ENCODE data around the gene INAFM2.

INAFM2 gene

DNA sequence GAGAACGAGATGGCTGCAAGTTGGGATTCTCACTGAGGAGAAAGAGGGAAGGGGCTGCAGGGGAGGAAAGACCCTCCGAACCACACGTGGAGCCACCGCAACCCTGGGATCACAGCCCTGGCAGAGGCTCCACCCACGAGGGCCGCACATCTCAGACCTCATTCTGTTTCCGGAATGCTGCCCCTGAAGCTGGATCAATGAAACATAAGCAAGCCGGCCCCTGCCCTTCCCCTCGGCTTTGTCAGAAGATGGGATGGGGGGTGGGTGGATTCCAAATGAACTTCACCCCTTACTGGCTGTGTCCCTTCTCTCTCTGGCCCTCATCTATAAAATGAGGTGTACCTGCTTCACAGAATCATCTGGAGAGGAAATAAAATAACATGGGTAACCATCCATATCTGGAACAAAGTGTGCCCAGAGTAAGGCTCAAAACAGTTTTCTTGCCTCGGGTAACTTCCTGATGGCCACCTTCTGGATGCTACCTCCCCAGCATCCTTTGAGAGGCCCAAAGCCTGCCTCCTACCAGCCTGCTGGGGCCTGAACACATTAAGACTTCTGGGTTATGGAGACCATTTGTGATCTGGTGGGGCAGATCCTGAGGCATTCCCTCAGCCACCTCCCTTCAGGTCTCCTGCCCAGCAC is 21.9 kb downstream of the INAFM2 start:
- DNase-seq = no peak

DNA sequence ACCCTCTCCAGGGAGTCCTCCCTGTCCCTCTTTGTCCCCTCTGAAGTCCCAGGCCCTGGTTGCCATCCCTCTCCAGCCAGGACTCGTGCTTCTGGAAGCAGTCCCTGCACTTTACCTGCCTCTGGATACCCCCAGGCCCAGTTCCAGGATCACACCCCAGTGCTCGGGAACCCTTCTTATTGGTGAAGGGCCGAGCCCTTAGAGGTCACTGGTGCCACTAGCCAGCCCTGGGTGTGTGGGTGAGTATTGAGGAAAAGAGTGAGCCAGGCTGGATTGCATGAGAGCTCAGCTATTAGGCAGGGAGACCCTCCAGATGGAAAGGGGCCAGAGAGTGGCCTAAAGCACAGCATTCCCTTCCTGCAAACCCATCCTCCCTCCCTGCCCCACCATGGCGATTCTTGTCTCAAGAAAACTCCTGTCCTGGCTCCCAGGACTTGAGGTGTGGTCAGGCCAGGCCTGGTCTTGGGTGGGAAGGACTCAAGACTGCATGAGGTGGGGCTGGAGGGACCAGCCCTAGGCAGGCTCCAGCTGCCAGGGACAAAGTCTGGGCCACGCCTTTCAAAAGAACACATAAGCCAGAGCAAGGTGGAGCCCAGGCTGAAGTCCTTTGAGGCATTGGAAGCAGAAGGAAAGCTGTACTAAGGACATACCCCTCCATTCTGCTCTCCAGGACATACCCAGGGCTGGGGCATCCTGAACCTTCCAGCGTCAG is 22.5 kb downstream of the INAFM2 start:
- no peak for DNase-seq

DNA sequence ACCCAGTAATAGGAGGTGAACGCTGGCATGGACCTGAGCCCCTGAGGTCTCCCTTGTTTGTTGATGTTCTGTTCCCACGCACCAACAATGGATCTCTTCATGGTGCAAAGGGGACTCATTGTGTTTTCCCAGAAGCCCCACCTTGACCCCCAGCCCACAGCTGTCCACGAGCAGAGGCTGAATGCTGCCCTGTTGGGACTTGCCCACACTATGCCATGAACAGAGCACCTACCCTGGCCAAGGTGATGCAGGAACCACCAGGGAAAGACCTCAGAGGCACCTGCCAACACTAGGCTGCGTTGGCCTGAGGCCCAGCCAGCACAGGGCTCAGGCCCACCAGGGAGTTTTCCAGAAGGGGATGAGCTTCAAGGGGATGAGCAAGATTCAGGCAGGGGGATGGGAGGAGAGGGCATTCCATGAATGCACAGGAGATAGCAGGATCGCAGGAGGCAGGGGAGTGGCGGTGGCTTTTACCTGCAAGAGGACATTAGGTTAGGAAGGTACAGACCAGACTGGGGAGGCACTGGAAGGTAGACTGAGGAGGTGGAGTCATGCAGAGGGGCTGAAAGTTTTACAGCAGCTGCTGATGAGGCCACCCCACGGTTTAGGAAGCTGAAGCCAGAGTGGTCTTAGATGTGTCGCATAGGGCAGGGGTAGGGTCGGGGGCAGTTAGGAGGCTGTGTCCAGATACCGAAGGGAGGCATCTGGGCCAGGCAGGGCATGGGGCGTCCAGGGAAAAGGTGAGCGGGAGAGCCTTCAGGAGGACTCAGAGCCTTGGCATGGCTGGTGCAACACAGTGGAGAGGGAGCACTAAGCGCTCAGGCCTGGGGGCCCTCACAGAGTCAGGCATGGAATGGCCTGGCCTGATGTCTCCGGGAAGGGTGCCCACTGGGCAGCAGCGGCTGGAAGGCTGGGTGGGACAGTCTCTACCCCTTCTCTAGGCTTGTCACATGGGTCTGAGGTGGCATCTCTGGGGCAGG is 23.4 kb downstream of the INAFM2 start:
- DNase-seq = no peak

DNA sequence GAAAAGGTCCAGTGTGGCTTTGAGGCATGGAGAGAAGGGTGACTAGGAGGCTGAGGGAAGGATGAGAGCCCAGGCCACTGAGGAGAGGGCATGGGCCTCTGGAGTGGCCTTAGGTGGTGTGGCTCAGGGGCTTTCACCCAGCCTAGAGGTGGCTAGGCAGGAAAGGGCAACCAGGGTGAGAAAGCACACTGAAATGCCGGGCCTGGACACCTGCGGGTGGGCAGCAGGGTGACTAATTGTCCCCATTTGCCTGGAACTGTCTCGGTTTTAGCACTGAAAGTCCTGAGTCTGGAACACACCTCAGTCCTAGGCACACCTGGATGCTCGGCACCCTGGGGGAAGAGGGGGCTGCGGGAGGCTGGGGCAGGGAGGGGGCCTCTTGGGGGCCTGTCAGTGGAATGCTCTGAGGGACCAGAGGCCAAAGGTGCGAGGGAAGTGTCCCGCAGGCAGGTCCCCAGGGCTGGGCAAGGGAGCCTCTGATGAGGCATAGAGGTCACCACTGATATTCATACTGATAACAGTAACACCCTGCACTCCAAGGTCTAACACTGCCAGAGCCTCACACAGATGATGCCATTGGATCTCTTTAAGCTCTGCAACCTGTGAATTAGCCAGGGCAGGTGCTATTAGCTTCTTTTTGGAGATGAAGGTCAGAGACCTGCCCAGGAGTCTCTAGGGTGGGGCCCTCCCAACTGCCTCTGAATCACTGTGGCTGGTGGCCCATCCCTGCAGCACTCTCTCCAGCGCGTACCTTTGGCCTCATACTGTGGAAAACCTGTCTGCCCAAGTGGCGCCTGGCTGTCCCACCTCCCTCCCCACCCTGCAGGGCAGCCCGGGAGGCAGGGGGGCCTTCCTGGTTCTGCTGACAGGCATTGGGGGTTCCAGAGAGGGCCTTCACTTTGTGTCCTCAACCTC is 24.3 kb downstream of the INAFM2 start:
- DNase-seq = no peak

DNA sequence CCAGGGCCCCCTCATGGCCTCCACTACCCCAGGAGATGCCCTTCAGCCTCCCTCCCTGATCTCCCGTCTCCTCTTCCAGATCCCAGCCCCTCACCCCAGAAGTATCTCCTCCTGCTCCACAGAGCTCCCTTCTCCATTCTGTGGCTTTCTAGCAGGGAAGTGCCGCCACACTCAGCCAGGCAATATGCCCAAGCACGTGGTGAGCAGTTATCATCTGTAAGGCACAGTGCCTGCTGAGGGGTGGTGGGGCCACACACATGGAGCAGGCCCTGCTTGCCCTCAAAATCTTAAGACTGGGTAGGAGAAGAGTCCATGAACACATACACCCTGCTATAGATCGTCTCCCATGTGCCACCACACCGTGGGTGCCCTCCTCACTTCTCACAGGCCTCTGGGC is 25.0 kb downstream of the INAFM2 start:
- no peak for DNase-seq

DNA sequence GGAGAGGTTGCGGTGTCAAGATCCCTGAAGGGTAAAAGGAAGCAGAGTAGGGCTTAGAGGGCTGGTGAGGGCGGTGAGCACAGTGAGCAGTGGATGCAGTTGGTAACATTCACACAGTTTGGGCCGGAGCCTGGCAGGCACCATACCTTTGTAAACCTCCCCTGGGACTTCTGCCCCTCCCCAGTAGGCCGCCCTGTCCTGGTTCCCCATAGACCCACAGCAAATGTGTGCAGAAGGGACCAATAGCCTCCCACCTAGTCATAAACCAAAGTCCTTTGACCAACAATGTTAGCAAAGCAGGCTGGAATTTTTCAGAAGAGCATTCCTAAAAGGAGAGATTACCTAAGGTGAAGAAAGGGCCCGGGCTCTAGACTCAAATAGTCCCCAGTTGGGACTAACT is 25.7 kb downstream of the INAFM2 start:
- DNase-seq = no peak

DNA sequence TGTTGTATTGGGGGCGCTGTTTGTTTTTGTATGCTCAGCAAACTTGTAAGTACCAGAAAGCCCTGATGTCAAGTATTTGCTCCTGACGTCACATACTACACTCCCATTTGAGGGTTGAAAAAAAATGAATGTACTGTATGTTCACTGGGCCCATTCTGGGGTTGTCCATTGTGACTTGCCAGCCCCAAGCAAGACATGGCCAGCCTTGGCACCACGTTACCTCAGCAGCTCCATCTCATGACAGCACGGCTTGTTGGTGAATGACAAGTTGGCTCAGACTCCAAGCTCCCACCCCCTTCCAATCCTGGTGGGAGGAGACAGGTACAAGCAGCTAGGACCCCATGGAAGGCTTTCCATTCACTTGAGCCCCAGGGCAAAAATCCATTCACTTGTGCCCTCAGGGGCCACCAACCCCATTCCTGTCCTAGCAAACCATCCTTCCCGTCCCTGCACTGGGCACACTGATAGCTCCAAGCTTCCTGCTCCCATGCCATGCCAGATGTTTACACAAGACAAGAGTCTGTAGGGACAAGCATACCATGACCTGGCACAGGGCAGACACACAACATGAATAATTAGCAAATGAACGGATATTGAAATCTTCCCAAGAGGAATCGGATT is 28.9 kb downstream of the INAFM2 start:
- DNase-seq = no peak

DNA sequence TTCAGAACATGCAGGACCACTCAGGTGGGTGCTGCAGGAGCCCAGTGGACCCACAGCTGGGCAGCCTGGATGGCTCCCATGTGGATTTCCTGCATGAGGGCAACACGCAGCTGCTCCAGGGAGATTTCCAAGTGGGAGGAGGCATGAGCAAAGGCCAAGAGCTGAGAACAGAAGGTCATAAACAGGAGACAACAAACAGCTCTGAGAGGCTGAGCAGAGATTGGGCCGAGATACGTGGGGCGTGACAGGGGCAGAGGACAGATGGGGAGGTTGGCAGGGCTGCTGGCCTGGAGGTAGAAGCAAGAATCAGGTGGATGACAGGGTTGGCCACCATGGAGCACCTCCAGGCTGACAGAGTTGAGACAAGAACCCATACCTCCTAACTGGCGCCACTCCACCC is 30.2 kb downstream of the INAFM2 start:
- DNase-seq = peak; percentile 61

DNA sequence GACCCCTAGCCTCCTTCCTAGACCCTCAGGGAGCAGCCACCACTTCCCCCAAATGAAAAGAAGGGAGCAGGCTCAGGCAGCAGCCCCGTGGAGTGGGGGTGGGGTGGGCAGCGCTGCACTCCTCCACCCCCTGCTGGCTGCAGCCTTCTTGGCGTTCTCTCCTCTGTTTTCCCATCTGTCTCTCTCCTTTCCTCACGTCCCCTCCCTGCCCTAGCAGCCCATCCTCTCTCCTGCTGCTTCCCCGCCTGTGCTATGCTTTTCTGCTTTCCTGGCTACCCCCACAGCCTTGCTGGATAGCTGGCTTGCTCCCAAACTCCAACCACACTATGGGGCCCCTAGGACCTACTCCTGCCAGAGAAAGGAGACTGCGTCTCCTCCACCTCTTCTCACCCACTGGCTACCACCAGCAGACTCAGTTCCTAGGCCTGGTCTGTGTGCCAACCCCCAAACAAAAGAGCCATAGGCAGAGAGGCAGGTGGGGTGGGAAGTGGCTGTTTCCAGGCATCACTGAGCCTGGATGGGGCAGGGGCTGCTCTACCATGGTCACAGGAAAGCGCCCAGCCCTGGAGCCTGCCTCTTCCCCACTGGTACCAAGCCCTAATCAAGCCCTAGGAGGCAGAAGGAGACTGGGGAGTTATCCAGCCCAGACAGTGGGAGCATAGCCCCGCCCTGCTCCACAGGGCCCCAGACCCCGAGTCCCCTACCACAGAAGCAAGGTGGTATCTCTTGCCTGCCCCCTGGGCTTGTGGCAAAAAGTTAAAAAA is 31.1 kb downstream of the INAFM2 start:
- DNase-seq = peak; percentile 93

DNA sequence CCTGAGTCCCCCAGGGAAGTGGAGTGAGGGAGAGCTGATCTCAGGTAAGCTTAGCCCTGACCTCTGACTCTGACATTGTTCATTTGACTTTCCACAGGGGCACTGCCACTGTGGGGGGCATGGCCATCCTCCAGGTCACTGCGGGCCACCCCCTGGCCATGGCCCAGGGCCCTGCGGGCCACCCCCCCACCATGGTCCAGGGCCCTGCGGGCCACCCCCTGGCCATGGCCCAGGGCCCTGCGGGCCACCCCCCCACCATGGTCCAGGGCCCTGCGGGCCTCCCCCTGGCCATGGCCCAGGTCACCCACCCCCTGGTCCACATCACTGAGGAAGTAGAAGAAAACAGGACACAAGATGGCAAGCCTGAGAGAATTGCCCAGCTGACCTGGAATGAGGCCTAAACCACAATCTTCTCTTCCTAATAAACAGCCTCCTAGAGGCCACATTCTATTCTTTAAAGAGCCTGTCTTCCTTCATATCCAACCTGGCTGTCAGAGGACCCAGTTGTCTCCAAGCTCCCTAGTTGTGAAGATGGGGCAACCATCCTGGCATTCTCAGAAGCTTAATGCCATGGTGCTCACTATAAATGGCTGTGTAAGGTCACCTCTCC is 32.6 kb downstream of the INAFM2 start:
- DNase-seq = no peak

DNA sequence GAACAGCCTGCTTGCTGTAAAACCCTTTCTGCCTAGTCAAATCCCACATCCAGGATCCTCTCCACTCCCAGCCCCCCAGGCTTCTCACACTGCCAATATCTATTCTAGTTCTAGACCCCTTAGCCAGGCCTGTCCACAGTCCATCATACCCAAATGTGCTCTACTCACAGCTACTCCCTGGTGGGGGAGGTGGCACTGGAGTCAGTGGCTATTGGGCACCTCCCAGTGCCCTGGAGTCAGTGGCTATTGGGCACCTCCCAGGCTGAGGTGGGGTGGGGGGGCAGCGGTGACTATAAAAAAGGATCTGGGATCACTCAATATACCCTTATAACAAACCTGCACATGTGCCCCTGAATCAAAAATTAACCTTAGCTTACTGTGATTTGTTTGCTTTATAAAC is 33.8 kb downstream of the INAFM2 start:
- DNase-seq = no peak

DNA sequence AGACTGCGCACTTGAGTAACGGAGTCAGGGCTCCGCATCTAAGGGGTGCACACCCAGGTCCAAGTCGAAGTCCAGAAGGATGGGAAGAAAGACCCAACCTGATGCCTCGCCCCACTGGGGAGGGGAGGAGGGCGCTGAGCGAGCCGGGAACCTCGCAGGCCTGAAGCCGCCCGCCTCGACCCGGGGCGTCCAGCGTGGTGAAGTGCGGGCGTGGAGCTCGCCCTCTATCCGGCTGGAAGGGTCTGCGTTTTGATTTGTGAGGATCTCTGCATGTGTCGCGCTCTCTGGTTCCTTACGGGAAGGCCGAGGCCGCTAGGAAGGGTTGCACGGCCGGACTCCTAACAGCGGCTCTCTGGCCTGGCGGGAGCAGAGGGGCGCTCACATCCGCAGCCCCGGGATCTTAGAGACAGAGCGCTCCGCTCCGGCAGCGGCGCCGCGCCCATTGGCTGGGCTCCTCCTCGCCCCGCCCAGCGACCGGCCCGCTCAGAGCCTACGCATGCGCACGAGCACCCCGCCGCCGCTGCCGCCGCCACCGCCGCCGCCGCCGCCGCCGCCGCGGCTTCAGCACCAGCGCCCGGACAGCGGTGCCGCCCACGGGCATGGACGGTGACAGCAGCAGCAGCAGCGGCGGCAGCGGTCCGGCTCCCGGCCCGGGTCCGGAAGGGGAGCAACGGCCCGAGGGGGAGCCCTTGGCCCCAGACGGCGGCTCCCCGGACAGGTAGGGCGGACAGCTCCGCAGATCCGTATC is 34.4 kb downstream of the INAFM2 start, which contains the start of gene DISP2:
TSS of gene DISP2 (plus strand) at position 497 of the 748 bp plus-strand sequence. CDS start at position 600, 103 bp downstream.
- DNase-seq = peak; percentile 36

DNA sequence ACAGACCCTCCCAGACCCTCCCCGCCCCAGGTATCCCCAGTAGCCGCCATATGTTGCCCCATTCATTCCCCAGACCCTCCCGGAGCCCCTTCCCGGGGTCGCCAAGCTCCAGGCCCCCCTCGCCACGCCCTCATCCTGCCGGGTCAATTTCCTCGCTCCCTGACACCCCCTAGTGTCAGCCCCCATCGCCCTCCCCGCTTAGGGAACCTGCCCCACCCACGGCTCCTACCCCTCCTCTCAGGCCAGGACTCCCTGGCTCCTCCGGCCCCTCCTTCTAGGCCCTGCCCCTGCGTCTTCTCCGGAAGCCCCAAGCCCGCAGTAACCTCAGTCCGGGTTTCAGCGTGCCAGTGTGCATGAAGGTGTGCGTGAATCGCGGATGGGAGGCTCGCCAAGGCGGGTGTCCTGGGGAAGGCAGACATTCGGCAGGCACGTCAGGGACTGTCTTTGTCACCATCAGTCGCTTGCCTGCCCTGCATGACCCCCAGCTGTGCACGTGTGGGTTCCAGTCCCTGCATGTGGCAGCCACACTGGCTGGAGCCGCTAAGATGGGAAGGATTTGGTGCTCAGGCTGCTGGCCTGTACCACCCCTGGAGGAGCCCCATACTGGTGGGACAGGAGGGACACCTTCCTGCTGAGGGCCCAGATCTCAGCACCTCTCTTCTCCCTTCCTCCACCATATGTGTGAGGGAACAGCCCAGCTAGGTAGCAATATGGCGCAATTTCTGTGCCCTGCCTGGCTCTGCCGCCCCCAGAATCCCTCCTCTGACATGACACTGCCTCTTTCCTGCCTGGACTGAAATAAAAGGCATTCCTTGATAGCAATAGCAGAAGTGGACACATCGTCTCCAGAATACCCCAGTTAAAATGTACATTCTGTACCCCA is 35.2 kb downstream of the INAFM2 start:
- no peak for DNase-seq

DNA sequence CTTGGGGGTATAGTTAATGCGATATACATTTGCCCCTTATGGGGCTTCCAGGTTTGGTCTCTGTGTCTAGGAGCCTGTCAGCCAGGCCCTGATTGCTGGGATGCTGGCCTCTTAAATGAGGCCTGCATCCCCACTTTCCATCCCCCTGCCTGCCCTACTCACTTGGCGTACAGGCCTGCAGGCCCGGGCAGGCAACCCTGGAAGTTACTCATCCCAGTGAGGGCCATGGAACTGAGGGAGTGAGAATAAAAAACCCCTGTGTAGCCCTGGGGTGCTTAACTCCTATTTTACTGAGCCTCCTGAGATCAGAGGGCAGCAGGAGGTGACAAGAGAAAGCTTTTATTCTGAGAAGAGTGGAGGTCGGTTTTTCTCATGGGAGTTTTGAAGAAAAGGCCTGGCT is 36.5 kb downstream of the INAFM2 start:
- DNase-seq = no peak

DNA sequence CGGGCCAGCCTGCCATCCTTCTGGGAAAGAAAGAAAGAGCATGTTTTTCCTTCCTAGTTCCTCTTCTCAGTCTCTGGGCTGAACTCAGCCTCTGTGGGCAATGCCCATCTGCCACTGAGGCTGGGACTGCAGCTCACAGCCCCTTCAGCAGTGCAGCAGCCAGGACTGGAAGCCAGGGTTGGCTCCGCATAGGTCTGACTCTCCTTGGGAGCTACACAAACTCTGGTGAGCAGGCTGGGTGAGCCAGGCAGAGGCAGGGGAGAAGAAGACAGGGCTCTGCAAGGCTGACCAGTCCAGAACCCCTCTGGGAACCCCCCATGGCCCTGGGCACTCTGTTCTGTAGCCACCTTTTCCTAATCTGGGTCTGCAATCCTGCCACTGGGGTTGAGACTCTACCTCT is 38.1 kb downstream of the INAFM2 start:
- DNase-seq = no peak

DNA sequence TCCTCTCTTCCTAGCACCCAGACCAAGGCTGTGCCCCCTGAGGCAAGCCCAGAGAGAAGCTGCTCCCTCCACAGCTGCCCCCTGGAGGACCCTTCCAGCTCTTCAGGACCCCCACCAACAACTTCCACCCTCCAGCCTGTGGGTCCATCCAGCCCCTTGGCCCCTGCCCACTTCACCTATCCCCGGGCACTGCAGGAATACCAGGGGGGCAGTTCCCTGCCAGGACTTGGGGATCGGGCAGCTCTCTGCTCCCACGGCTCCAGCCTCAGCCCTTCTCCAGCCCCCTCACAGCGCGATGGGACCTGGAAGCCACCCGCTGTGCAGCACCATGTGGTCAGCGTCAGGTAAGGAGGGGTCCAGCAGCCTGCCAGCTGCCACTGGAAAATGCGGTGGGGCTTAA is 40.1 kb downstream of the INAFM2 start:
- no peak for DNase-seq

DNA sequence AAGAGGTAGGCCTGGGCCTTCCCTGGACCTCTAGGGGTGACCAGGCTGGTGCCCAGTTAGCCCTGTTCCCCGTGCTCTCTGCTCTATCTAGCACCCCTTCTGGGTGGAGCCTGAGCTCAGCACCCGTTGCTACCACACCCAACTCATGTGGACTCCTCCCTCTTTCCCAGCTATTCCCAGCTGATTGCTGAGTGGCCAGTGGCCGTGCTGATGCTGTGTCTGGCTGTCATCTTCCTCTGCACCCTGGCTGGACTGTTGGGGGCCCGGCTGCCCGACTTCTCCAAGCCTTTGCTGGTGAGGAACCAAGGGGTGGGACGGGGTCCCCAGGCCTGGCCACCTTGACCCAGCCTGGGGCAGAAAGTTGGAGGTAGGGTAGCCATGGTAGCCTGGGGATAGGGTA is 40.8 kb downstream of the INAFM2 start:
- no peak for DNase-seq

DNA sequence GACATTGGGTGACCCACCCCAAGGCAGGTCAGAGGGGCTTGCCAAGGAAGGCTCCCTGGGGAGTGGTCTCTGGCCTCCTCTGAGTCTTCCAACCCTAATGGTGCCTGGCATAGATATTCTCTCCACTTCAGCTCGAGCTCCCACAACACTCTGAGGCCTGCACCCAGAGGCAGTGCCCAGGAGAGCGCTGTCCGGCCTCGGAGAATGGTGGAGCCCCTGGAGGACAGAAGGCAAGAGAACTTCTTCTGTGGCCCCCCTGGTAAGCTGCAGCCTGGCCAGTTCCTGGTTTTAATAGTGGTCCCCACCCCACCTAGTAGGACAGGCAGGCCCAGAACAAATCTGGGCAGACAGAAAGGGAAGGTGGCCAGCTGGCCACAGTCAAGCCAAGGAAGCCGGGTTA is 41.5 kb downstream of the INAFM2 start:
- no peak for DNase-seq

Data from NCI-H1694 treated with DMSO at 0.1 percent for 48 hours (cell line).